ENCODE results near the gene TESMIN.

TESMIN gene

GRCh38 chr11:68762481-68762880, 11.2 kb upstream of the TESMIN start:
- no peak for DNase-seq (ENCODE audit: low spot score)

GRCh38 chr11:68761801-68762200, 10.5 kb upstream of the TESMIN start:
- DNase-seq (ENCODE audit: low spot score): no peak

GRCh38 chr11:68759991-68760390, 8.7 kb upstream of the TESMIN start:
- DNase-seq (ENCODE audit: low spot score): no peak

- no peak for DNase-seq (ENCODE audit: low spot score)
Observed at GRCh38 chr11:68757711-68758110, 6.4 kb upstream of the TESMIN start.

- DNase-seq (ENCODE audit: low spot score): no peak
Observed at GRCh38 chr11:68756171-68756766, 4.9 kb upstream of the TESMIN start.

GRCh38 chr11:68753300-68753699, 2.0 kb upstream of the TESMIN start:
- no peak for DNase-seq (ENCODE audit: low spot score)

- DNase-seq (ENCODE audit: low spot score): no peak
Observed at GRCh38 chr11:68751004-68751325, 355 bp downstream of the TESMIN start.

GRCh38 chr11:68750195-68751003, 921 bp downstream of the TESMIN start:
- DNase-seq (ENCODE audit: low spot score): peak; percentile 76

- DNase-seq (ENCODE audit: low spot score): no peak
Observed at GRCh38 chr11:68749229-68750123, 1.8 kb downstream of the TESMIN start.

- DNase-seq (ENCODE audit: low spot score): no peak
Observed at GRCh38 chr11:68748061-68748460, 3.3 kb downstream of the TESMIN start.

GRCh38 chr11:68743539-68743938, 7.8 kb downstream of the TESMIN start:
- no peak for DNase-seq (ENCODE audit: low spot score)

- no peak for DNase-seq (ENCODE audit: low spot score)
Observed at GRCh38 chr11:68741463-68741862, 9.9 kb downstream of the TESMIN start.

GRCh38 chr11:68735646-68736045, 15.7 kb downstream of the TESMIN start:
- DNase-seq (ENCODE audit: low spot score): no peak

- no peak for DNase-seq (ENCODE audit: low spot score)
Observed at GRCh38 chr11:68735125-68735524, 16.2 kb downstream of the TESMIN start.

GRCh38 chr11:68734111-68734510, 17.2 kb downstream of the TESMIN start:
- no peak for DNase-seq (ENCODE audit: low spot score)

GRCh38 chr11:68727783-68728182, 23.5 kb downstream of the TESMIN start:
- DNase-seq (ENCODE audit: low spot score): no peak

- no peak for DNase-seq (ENCODE audit: low spot score)
Observed at GRCh38 chr11:68724293-68724692, 27.0 kb downstream of the TESMIN start.

- DNase-seq (ENCODE audit: low spot score): no peak
Observed at GRCh38 chr11:68722143-68722542, 29.2 kb downstream of the TESMIN start.

- DNase-seq (ENCODE audit: low spot score): no peak
Observed at GRCh38 chr11:68721075-68721474, 30.2 kb downstream of the TESMIN start.

- DNase-seq (ENCODE audit: low spot score): no peak
Observed at GRCh38 chr11:68715456-68716122, 35.7 kb downstream of the TESMIN start.

- peak; percentile 72 for DNase-seq (ENCODE audit: low spot score)
Observed at GRCh38 chr11:68714060-68714856, 37.1 kb downstream of the TESMIN start.
